Measurements from ENCODE around the gene TMEM151A.
"Not testable (repeated sequence)": the region's sequence is repeated elsewhere in the genome, so short reads cannot be mapped to it uniquely, and the experiment has no call there.

The TMEM151A gene

DNA sequence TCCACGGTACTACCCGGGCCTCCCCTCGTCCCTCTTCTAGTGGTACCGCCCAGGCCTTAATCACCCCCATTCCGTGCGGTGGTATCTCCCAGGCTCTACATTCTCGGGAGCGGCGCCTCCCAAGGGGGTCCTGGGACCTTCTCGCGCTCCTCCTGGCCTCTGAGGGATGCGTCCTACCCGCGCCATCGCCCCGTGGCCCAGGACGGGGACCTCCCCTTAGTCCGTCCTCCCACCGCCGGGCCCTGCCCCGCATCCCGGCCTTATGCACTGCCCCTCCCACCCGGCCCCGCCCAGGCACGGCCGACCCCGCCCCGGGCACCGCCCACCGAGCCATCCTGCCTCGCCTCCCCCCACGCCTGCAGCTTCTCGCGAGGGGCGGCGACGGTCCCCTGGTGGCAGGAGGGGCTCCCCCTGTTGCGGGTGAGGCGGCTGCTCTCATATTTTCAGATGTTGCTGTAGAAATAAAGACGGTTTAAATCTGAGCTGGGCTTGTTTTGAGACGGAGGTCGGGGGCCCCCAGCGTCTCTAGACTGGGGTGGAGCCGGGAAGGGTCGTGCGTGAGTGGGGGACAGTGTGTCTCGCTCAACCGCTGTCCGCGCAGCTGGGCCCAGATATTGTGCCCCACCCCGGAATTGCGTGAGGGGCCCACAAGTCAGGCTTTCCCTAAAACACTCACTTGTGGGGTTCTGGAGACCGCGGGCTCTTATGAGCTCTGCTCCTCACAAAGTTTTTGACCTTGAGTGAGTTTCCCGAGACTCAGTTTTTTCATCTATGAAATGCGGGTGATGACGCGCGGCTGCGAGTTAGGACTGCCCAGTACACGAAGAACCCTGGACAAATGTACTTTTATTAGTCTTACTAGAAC is 24.1 kb upstream of the TMEM151A start:
- DNase-seq: peak; percentile 86

DNA sequence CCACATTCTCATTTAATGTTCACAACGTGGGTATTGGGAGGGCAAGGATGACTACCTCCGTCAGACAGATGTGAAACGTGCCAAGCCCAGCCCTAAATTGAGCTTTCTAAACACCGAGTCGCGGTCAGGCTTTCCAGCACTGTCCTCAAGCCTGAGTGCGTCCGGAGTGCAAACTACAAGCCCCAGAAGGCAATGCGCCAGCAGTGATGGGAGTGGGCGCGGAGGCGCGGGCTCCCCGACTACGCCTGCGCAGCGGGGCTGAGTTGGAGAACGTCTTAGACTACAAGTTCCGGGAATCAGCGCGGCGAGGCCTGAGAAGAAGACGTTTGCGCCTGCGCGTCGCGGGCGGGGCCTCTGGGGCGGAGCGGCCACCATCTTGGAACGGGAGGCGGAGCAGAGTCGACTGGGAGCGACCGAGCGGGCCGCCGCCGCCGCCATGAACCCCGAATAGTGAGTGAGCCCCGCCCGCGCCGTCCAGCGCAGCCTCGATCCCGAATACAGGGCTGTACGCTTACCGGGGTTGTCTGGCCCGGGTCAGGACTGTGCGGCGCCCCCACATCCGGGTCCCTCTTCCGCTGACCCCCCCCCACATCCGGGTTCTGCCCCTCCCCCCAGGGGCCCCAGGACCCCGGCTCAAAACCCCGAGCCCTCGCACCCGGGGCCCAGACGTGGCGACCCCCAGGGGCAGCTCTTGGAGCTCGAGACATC is 23.3 kb upstream of the TMEM151A start, which contains the start of gene RAB1B:
Gene RAB1B (plus strand): TSS at position 396 of the 708 bp plus-strand sequence. CDS start 41 bp downstream, at position 437.
- peak; percentile 99 for DNase-seq

DNA sequence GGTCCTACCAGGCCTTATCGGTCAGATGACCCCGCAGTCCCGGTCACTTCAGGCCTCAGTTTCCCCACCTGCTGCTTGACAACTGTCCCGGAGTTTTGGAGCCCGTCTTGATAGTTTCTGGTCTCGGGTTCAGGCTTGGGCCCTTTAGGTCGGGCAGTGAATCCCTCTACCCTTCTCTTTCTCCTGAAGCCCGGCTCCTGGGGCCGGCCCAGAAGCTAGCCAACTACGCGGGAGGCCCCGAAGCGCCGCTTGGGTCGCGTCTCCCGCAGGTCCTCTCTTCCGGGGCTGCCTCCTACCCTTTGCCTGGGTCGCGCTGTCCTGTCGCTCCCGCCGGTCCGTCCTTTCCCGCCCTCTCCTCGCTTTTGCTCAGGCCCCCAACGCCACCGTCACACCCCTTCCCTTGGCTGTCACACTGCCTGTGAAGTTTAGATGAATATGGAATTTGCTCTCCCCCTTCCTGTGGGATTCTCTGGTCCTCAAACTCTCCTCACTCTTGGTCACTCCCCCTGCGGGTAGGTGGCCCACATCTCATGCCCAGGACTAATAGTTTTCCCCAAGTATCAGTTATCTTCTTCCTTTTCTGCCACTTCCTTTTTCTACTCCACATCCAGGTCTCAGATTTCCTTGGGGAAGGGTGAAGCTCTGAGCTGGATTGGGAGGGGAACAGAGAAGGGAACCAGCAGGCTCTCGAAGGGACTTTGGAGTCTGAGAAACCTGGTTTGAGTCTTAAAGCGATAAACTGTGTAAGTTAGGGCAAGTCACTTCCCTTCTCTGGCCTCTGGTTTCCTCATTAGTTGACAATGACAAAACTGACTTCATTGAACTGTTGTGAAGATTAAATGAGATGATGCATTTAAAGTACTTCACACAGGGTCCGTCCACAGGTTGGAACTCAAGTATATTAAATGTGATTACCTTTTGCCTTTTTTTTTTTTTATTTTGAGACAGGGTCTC is 22.5 kb upstream of the TMEM151A start:
- DNase-seq: no peak

DNA sequence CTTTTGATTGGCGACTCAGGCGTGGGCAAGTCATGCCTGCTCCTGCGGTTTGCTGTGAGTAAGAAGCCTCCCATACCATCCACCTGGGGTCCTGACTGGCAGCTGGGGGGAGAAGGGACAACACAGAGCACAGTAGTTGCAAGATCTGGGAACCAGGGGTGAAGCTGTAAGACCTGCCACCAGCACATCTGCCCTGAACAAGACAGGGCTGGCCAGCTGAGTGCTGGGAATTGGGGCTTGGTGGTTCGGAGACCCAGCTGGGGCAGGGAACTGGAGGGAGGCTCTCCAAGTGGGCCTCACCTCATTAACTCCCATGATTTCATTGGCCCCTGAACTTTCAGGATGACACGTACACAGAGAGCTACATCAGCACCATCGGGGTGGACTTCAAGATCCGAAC is 19.9 kb upstream of the TMEM151A start:
- no peak for DNase-seq

DNA sequence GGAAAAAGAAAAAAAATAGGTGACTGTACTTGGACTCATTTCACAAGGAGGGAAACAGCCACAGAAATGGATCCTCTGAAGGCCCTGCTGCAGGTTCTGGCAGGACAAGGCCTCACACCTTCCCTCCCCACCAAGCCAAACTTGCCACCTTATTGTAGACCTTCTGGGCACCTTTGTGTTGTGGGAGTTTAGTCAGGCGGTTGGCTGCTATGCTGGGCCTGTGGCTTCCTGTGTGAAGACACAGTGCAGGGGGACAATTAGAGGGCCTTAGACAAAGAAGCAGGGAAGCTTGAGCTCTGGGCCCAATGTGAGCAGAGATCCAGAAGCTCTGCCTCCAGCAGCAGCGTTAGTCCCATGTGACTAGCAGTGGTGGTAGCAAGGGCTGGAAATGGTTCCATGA is 19.1 kb upstream of the TMEM151A start:
- DNase-seq: no peak

DNA sequence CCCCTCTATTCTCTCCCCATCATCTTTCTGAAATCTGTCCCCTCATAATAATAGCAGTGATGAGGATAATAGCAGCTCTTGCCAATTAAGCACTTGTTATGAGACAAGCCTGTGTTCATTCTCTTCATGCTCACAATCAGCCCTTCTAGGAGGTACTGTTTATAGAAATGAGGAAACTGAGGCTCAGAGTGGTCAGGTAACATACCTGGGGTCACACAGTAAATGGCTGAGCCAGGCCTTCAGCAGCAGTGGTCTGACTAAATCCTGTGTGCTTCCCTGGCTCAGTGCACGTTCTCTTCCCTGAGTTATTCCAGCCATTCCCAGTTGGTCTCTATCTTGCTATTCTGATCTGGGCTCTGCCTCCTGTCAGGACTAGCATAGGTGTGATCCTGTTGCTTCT is 17.5 kb upstream of the TMEM151A start:
- no peak for DNase-seq

DNA sequence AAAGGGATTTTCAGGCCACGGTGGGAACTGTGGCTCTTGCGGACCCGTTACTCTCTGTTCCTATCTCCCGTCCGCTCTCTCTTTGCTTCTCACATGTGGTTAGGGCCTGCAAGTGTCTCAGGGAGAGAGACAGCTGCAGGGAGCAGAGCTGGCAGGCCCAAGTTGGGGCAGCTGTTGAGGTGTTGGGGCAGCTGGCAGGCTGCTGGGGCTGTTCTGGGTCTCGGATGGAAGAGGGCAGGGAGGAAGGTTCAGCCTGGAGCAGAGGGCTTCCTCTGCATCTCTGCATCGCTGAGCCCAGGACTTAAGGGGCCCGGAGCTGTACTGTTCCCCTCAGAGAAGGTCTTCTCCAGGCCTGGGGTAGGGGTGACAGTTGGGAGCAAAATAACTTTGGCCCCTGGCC is 16.3 kb upstream of the TMEM151A start:
- DNase-seq: no peak

DNA sequence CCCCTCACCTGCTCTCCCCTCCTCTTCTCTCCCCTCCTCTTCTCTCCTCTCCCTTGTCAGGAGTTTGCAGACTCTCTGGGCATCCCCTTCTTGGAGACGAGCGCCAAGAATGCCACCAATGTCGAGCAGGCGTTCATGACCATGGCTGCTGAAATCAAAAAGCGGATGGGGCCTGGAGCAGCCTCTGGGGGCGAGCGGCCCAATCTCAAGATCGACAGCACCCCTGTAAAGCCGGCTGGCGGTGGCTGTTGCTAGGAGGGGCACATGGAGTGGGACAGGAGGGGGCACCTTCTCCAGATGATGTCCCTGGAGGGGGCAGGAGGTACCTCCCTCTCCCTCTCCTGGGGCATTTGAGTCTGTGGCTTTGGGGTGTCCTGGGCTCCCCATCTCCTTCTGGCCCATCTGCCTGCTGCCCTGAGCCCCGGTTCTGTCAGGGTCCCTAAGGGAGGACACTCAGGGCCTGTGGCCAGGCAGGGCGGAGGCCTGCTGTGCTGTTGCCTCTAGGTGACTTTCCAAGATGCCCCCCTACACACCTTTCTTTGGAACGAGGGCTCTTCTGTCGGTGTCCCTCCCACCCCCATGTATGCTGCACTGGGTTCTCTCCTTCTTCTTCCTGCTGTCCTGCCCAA is 15.6 kb upstream of the TMEM151A start:
- no peak for DNase-seq

DNA sequence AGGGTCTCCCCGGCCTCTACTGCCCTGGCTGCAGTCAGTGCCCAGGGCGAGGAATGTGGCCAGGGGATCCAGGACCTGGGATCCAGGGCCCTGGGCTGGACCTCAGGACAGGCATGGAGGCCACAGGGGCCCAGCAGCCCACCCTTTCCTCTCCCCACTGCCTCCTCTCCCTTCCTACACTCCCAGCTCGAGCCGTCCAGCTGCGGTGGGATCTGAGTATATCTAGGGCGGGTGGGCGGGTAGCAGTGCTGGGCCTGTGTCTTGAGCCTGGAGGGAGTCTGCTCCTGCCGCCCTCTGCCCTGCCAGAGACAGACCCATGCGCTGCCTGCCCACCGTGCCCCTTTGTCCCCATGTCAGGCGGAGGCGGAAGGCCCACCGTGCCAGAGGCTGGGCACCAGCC is 15.1 kb upstream of the TMEM151A start:
- not testable (repeated sequence) for DNase-seq

DNA sequence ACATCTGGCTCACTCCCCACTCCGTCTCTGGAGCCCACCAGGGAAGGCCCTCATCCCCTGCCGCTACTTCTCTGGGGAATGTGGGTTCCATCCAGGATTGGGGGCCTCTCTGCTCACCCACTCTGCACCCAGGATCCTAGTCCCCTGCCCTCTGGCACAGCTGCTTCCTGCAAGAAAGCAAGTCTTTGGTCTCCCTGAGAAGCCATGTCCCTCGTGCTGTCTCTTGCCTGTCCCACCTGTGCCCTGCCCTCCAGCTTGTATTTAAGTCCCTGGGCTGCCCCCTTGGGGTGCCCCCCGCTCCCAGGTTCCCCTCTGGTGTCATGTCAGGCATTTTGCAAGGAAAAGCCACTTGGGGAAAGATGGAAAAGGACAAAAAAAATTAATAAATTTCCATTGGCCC is 14.6 kb upstream of the TMEM151A start:
- not testable (repeated sequence) for DNase-seq

DNA sequence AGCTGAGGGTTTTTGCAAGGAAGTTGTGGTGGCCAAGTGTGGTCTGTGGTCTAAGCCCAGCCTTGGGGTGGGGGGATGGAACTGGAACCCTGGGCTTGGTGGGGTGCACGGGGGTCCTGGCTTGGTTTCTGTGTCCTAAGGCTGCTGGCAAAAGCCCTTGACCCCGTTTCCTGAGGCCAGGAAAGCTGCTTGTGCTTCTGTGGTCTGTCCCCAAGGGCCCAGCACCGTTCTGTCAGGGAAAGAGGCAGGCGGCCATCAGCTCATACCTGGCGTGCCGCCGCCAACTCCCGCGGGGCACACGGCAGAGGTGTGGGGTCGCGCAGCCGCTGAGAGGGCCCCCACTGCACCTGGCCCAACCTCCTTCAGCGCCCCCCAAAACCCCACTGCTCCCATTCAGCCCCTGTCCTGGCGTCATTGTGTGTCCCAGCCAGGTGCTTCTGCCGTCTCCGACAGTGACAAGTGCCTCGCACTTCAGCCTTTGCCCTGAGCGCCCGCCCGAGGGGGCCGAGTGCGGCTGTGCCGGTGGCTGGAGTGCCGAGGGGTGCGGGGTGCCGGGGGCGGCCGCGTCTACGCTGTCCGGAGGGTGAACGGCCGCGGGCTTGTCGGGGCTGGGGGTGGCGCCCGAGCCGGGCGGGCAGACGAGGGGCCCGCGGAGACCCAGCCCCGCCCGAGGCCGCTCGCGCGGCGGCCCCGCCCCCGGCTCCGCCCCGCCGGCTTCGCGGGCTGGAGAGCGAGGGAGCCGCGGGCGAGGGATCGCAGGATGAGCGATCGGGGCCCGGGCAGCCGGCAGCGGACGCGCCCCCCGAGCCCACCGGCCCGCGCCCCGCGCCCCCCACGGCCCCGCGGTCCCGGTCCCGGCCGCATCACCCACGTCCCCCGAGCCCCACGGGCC is 14.0 kb upstream of the TMEM151A start, which contains the start of gene CNIH2:
Gene CNIH2 (plus strand): TSS at position 705 of the 892 bp plus-strand sequence. CDS start 282 bp downstream, outside the sequence.
- peak; percentile 51 for DNase-seq

DNA sequence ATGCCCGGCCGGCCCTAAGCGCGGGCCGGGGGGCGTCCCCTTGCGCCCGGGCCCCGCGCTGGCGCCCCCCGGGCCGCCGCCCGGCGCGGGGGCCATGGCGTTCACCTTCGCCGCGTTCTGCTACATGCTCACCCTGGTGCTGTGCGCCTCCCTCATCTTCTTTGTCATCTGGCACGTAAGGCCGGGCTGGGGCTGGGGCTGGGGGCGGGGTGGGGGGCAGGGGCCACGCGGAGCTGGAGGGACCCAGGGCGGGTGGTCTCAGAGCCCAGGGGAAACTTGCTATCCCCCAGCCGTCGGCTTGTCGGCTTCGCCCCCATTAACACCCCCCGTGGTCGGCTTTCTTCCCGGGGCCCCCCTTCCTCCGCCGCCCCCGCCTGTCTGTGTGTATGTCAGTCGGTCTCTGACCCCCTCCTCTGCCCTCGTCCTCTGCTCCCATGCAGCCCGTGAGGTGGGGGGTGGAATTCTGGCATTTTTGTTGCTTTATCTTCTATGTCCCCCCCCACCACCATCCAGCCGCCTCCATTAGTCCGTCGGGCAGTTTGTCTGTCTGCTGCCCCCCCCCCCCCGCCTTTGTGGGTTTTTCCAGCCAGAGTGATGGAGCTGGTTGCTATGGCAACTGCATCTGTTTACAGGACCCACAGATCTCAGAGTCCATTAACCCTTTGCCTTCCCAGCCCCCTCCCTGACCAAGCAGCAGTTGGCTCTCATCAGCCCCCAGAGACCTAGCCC is 13.2 kb upstream of the TMEM151A start:
- no peak for DNase-seq

DNA sequence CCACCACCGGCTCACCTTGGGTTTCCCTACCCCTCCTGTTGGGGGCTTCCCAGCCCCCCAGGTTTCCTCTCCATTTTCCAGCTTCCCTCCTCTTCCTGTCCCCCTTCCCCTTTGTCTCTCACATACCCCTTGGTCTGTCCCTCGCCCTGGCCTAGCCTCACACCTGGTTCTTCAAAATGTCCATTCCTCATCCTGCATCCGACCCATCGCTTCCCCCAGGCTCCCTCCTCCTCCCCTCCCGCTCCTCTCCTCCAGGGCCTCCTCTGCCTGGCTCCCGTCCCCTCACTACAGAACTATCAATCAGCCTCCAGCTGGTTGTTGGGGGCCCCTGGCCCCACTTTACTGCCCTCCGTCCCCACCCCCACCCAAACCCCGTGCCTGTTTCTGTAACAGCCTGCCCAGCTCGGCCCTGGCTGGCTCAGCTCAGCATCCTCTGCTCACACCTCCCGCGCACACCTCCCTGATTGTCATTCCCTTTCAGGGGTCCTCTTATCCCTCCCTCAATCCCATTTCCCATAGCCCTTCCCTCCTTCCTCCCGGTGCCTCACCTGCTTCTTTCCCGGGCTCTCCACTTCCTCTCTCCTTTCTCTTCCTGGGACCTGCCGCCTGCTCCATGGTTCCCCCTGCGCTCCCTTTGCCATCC is 12.5 kb upstream of the TMEM151A start:
- DNase-seq: no peak

DNA sequence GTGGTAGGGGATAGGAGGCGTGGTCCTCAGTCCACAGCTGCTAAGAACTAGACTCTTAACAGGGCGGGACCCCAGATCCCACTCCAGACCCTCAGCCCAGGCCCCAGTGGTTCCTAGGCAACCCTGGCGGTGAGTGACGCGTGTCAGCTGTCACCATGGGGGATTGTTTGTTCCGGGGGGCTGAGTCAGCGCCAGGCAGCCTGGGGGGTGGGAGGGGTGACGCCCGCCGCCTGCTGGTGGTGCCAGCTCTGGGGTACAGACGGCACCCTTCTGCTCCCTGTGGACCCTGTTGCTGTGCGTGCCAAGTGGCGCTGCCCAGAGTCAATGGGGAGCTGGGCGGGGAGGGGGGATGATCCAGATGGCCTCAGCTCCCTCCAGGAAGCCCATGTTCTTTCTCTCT is 11.3 kb upstream of the TMEM151A start:
- no peak for DNase-seq

DNA sequence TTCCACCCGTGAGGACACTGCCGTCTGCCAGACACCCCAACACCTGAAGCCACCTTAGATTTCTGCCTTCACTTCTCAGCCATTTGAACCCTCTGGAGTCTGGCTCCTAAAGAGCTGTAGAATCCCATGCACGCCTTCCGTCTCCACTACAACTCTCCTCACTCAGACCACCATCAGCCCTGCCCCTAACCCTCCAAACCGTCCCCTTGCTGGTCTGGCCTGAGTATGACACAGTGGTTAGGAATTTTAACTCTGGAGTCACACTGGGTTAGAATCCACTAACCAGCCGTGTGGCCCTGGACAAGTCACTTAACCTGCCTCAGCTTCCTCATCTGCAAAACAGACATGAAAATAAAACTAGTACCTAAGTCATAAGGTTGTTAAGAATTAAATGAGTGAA is 10.7 kb upstream of the TMEM151A start:
- DNase-seq: no peak

DNA sequence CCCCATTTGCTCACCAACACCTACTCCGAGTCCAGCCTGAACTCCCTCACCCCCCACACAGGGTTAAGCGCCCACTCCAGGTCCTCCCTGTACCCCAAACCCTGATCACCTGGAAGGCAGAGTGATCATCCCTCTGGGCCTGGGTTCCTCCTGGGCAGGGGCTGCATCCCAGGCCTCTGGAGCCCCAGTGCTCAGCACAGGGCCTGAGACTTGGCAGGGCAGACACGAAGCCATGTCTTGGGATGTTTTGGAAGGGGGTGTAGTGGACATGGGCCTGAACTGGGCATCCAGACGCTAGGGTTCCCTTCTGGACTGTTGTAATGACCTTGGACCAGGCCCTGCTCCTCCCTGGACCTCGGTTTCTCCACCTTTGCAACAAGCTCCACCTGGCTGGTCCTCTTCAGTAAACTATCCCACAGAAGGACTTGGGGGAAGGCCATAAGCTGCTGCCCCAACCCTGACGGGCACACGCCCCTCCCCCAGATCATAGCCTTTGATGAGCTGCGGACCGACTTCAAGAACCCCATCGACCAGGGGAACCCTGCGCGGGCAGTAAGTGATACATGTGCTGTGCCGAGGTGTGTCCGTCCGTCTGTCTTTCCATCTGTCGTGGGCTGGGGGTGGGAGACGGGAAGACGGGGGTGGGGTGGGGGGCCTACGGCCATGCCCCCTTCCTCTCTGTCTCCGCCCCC is 9.8 kb upstream of the TMEM151A start:
- no peak for DNase-seq

DNA sequence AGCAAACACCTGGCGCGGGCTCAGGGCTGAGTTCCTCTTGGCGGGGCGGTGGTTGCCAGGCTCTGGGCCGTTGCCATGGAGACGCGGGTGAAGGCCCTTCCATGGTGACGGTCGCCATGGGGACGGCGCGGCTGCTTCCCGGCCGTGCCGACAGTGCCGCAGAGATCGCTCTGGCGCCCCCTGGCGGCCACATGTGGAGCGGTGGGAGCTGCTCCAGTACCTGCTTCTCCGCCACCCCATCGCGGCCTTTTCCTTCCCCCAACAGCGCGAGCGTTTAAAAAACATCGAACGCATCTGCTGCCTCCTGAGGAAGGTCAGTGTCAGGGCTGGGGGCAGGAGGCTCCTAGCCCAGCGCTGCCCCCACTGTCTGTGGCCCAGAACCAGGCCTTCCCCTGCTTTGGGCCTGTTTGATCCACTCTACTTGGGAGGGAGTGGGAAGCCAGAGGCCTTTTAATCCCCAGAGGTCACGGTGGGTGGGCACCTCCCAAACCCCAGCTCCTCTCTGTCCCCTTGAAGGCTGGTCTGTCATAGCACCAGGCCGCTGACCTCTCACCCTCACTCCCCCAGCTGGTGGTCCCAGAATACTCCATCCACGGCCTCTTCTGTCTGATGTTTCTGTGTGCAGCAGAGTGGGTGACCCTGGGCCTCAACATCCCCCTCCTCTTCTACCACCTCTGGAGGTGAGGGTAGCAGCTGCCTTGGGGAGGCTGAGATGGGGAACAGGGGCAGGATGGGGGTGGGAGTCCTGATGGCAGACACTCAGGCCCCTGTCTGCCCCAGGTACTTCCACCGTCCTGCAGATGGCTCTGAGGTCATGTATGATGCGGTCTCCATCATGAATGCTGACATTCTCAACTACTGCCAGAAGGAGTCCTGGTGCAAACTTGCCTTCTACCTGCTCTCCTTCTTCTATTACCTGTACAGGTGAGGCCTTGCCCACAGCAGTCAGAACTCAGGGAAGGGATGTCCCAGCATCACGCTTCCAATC is 8.9 kb upstream of the TMEM151A start:
- DNase-seq: peak; percentile 100

All from T-helper 9 cell (primary cell).